Measurements from ENCODE around the gene LGALS4.
"Not testable (repeated sequence)": the region's sequence is repeated elsewhere in the genome, so short reads cannot be mapped to it uniquely, and the experiment has no call there.

Gene LGALS4

GRCh38 chr19:38821230-38821825 is 8.6 kb upstream of the LGALS4 start:
- no CpG with 5 or more reads among the region's 29 CpGs for WGBS (ENCODE audit: extremely low coverage, insufficient coverage, insufficient read length)
- H3K79me2 ChIP-seq (ENCODE audit: control insufficient read depth, insufficient read depth, low read length, poor library complexity); H3K9ac ChIP-seq (ENCODE audit: low read length); H3K27ac ChIP-seq (ENCODE audit: low read depth, low read length); DNase-seq; H4K12ac ChIP-seq (ENCODE audit: low read depth, low read length); H3K4ac ChIP-seq (ENCODE audit: low read depth, low read length); H3K4me3 ChIP-seq (ENCODE audit: low read depth, low read length); H3K27me3 ChIP-seq (ENCODE audit: insufficient read depth, low read length); H3K14ac ChIP-seq (ENCODE audit: low read length); H3K23ac ChIP-seq (ENCODE audit: low read length); H2BK5ac ChIP-seq (ENCODE audit: low read depth, low read length, poor library complexity); H2BK12ac ChIP-seq (ENCODE audit: low read length); H4K8ac ChIP-seq (ENCODE audit: low read depth, low read length); H2BK120ac ChIP-seq (ENCODE audit: insufficient read depth, low read length, poor library complexity); H3K9me3 ChIP-seq (ENCODE audit: insufficient read depth, low read depth, low read length); H2AFZ ChIP-seq (ENCODE audit: insufficient read depth, low read length, poor library complexity); H3K4me2 ChIP-seq (ENCODE audit: low read length): not testable (repeated sequence)
- Histone ChIP-seq H3K36me3 (ENCODE audit: control insufficient read depth in 1 of 2, insufficient read depth in 2 of 2, low read length in 2 of 2) (peaks cover 21 to 35% of the 10 kb centered on the region in 2 experiments), H4K91ac (ENCODE audit: low read depth, low read length) (peak overlapping the region; percentile 39), H3K18ac (ENCODE audit: low read length) (peak overlapping the region; percentile 75), H3K4me1 (ENCODE audit: control insufficient read depth in 1 of 2, insufficient read depth in 2 of 2, low read length in 2 of 2) (peaks cover 23 to 28% of the 10 kb centered on the region in 2 experiments), H2AK5ac (ENCODE audit: low read length) (peak overlapping the region; percentile 5), H3K79me1 (ENCODE audit: low read length) (peaks cover 12% of the 10 kb centered on the region)

- DNase-seq = peak; percentile 76 to 81
- Histone ChIP-seq H3K23ac (ENCODE audit: low read length) (no peak overlapping the region), H2BK120ac (ENCODE audit: insufficient read depth, low read length, poor library complexity) (peak overlapping the region; percentile 7), H3K9me3 (ENCODE audit: insufficient read depth, low read depth, low read length) (peaks cover 5% of the 10 kb centered on the region), H3K4ac (ENCODE audit: low read depth, low read length) (no peak overlapping the region), H3K36me3 (ENCODE audit: control insufficient read depth in 1 of 2, insufficient read depth in 2 of 2, low read length in 2 of 2) (peaks cover 32 to 42% of the 10 kb centered on the region in 2 experiments), H2AFZ (ENCODE audit: insufficient read depth, low read length, poor library complexity) (no peak overlapping the region), H3K27me3 (ENCODE audit: insufficient read depth, low read length) (no peaks in the 10 kb centered on the region), H4K91ac (ENCODE audit: low read depth, low read length) (peak overlapping the region; percentile 19), H3K18ac (ENCODE audit: low read length) (no peak overlapping the region), H3K14ac (ENCODE audit: low read length) (no peak overlapping the region), H4K12ac (ENCODE audit: low read depth, low read length) (no peak overlapping the region), H4K8ac (ENCODE audit: low read depth, low read length) (peak overlapping the region; percentile 48), H2BK5ac (ENCODE audit: low read depth, low read length, poor library complexity) (no peak overlapping the region), H3K4me3 (ENCODE audit: low read depth, low read length) (no peak overlapping the region), H3K9ac (ENCODE audit: low read length) (no peak overlapping the region), H2BK12ac (ENCODE audit: low read length) (peak overlapping the region; percentile 56), H3K79me1 (ENCODE audit: low read length) (peaks cover 12% of the 10 kb centered on the region), H3K27ac (ENCODE audit: low read depth, low read length) (peak overlapping the region; percentile 53), H3K4me2 (ENCODE audit: low read length) (peak overlapping the region; percentile 41), H2AK5ac (ENCODE audit: low read length) (no peak overlapping the region), H3K4me1 (ENCODE audit: control insufficient read depth in 1 of 2, insufficient read depth in 2 of 2, low read length in 2 of 2) (peaks cover 18 to 24% of the 10 kb centered on the region in 2 experiments), H3K79me2 (ENCODE audit: control insufficient read depth, insufficient read depth, low read length, poor library complexity) (peaks cover 2% of the 10 kb centered on the region)
- no CpG with 5 or more reads among the region's 13 CpGs for WGBS (ENCODE audit: extremely low coverage, insufficient coverage, insufficient read length)
Observed at GRCh38 chr19:38819231-38819920, 6.6 kb upstream of the LGALS4 start.

DNA sequence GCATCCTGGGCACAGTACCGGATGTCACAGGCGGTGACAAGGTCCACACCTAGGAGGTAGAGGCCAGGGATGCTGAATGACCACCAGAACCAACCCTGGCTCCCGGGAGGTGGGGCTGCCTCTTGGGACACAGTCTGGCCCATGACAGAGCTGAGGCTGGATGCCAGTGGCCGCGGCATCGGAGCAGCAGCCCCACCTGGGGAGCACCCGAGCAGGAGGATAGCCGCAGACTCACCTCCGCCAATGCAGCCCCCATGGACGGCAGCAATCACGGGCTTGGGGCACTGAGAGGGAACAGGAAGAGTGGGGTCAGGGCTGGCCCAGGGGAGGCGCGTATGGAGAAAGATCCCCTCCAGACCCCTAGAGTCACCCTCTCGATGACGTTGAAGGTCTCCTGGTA is 4.3 kb upstream of the LGALS4 start:
- H3K14ac ChIP-seq (ENCODE audit: low read length) = no peak overlapping the region
- H3K27ac ChIP-seq (ENCODE audit: low read depth, low read length) = no peak overlapping the region
- H3K27me3 ChIP-seq (ENCODE audit: insufficient read depth, low read length) = no peaks in the 10 kb centered on the region
- H4K91ac ChIP-seq (ENCODE audit: low read depth, low read length) = no peak overlapping the region
- H3K18ac ChIP-seq (ENCODE audit: low read length) = no peak overlapping the region
- no peak overlapping the region for H3K23ac ChIP-seq (ENCODE audit: low read length)
- no peak overlapping the region for H2BK5ac ChIP-seq (ENCODE audit: low read depth, low read length, poor library complexity)
- H3K9me3 ChIP-seq (ENCODE audit: insufficient read depth, low read depth, low read length) = peaks cover 5% of the 10 kb centered on the region
- peaks cover 2% of the 10 kb centered on the region for H3K79me2 ChIP-seq (ENCODE audit: control insufficient read depth, insufficient read depth, low read length, poor library complexity)
- peaks cover 16 to 20% of the 10 kb centered on the region in 2 experiments for H3K4me1 ChIP-seq (ENCODE audit: control insufficient read depth in 1 of 2, insufficient read depth in 2 of 2, low read length in 2 of 2)
- no peak overlapping the region for H3K4me2 ChIP-seq (ENCODE audit: low read length)
- H3K9ac ChIP-seq (ENCODE audit: low read length) = no peak overlapping the region
- no peak overlapping the region for H4K12ac ChIP-seq (ENCODE audit: low read depth, low read length)
- no peak overlapping the region for H2BK12ac ChIP-seq (ENCODE audit: low read length)
- H3K79me1 ChIP-seq (ENCODE audit: low read length) = peaks cover 12% of the 10 kb centered on the region
- DNase-seq = no peak
- WGBS (ENCODE audit: extremely low coverage, insufficient coverage, insufficient read length) = no CpG with 5 or more reads among the region's 15 CpGs
- no peak overlapping the region for H4K8ac ChIP-seq (ENCODE audit: low read depth, low read length)
- H2AFZ ChIP-seq (ENCODE audit: insufficient read depth, low read length, poor library complexity) = no peak overlapping the region
- H3K4ac ChIP-seq (ENCODE audit: low read depth, low read length) = no peak overlapping the region
- no peak overlapping the region for H2AK5ac ChIP-seq (ENCODE audit: low read length)
- no peak overlapping the region for H3K4me3 ChIP-seq (ENCODE audit: low read depth, low read length)
- peaks cover 24 to 35% of the 10 kb centered on the region in 2 experiments for H3K36me3 ChIP-seq (ENCODE audit: control insufficient read depth in 1 of 2, insufficient read depth in 2 of 2, low read length in 2 of 2)
- H2BK120ac ChIP-seq (ENCODE audit: insufficient read depth, low read length, poor library complexity) = no peak overlapping the region

DNA sequence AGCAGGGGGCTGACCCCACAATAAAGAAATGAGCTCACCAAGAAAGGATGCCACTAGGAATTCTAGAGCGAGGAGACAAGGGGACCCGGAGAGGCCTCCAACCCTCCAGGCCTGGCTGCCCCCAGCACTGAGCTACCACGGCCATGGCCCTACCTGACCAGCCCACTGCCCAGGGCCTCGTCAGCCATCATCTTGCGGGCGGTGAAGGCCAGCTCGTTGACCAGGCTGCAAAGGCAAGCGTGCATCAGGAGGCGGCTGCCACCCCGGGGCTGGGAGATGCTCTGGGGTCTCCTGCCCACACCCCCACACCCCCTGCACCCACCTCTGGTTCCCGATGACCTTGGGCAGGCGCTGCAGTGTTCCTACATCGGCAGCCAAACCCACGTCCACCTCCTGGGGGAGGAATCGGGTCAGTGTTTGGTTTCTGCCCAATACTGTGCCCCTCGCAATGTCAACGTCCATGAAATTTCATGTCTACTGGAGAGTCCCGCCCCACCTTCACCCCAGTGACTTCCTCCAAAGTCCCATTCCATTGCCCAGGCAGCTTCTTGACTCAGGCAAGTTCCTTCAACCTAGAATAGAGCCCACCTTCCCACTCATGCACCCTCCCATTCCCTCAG is 3.5 kb upstream of the LGALS4 start:
- H3K79me2 ChIP-seq (ENCODE audit: control insufficient read depth, insufficient read depth, low read length, poor library complexity) = peaks cover 2% of the 10 kb centered on the region
- no peak overlapping the region for H2BK120ac ChIP-seq (ENCODE audit: insufficient read depth, low read length, poor library complexity)
- no peak overlapping the region for H3K14ac ChIP-seq (ENCODE audit: low read length)
- no peak overlapping the region for H3K4me2 ChIP-seq (ENCODE audit: low read length)
- no peak overlapping the region for H4K8ac ChIP-seq (ENCODE audit: low read depth, low read length)
- no peak overlapping the region for H3K4ac ChIP-seq (ENCODE audit: low read depth, low read length)
- no peak overlapping the region for H2AFZ ChIP-seq (ENCODE audit: insufficient read depth, low read length, poor library complexity)
- peaks cover under 1% of the 10 kb centered on the region for H3K9me3 ChIP-seq (ENCODE audit: insufficient read depth, low read depth, low read length)
- no peak for DNase-seq
- no CpG with 5 or more reads among the region's 18 CpGs for WGBS (ENCODE audit: extremely low coverage, insufficient coverage, insufficient read length)
- H3K27me3 ChIP-seq (ENCODE audit: insufficient read depth, low read length) = no peaks in the 10 kb centered on the region
- H3K4me3 ChIP-seq (ENCODE audit: low read depth, low read length) = no peak overlapping the region
- H4K91ac ChIP-seq (ENCODE audit: low read depth, low read length) = no peak overlapping the region
- no peak overlapping the region for H3K23ac ChIP-seq (ENCODE audit: low read length)
- no peak overlapping the region for H2BK12ac ChIP-seq (ENCODE audit: low read length)
- H3K36me3 ChIP-seq (ENCODE audit: control insufficient read depth in 1 of 2, insufficient read depth in 2 of 2, low read length in 2 of 2) = peaks cover 24 to 30% of the 10 kb centered on the region in 2 experiments
- no peak overlapping the region for H2AK5ac ChIP-seq (ENCODE audit: low read length)
- no peak overlapping the region for H2BK5ac ChIP-seq (ENCODE audit: low read depth, low read length, poor library complexity)
- peaks cover 16 to 19% of the 10 kb centered on the region in 2 experiments for H3K4me1 ChIP-seq (ENCODE audit: control insufficient read depth in 1 of 2, insufficient read depth in 2 of 2, low read length in 2 of 2)
- H3K27ac ChIP-seq (ENCODE audit: low read depth, low read length) = no peak overlapping the region
- peaks cover 12% of the 10 kb centered on the region for H3K79me1 ChIP-seq (ENCODE audit: low read length)
- no peak overlapping the region for H4K12ac ChIP-seq (ENCODE audit: low read depth, low read length)
- no peak overlapping the region for H3K18ac ChIP-seq (ENCODE audit: low read length)
- H3K9ac ChIP-seq (ENCODE audit: low read length) = no peak overlapping the region
